OCI-LY3 (cell line): Measurements from ENCODE around the gene CMC2.

Experiments
- H2AFZ ChIP-seq: fragments of 200-600, 300-600 bp; shearing (Covaris generic); 2 replicates; pipeline ENCODE4 v1.6.0; 2014; ENCODE audit warnings: antibody characterized with exemption, low read depth, low read length
- H3K27ac ChIP-seq: fragments of 200-600, 300-600 bp; sonication (generic); 2 replicates; pipeline ENCODE4 v1.5.1; 2014; ENCODE audit warnings: mild to moderate bottlenecking, low read length, moderate library complexity, mixed read lengths
- H3K27me3 ChIP-seq: fragments of 200-600, 300-600 bp; sonication (generic); 2 replicates; pipeline ENCODE4 v1.6.1; 2014; ENCODE audit warnings: low read depth, low read length, mixed read lengths
- H3K36me3 ChIP-seq: fragments of 200-600, 300-600 bp; sonication (generic); replicated peaks from 2 replicates; pipeline ENCODE3; 2014; ENCODE audit warnings: low read depth, low read length, mixed read lengths
- H3K4me1 ChIP-seq: fragments of 300-600, 200-600 bp; sonication (generic); 2 replicates; pipeline ENCODE4 v1.6.1; 2014; ENCODE audit warnings: low read length, mixed read lengths
- H3K4me2 ChIP-seq: fragments of 200-600, 300-600 bp; sonication (generic); 2 replicates; pipeline ENCODE4 v1.6.1; 2014; ENCODE audit warnings: low read length, mixed read lengths
- H3K4me3 ChIP-seq: fragments of 300-600, 200-600 bp; sonication (generic); 2 replicates; pipeline ENCODE4 v1.5.1; 2014; ENCODE audit warnings: antibody characterized with exemption, mild to moderate bottlenecking, low read length, moderate library complexity
- H3K79me2 ChIP-seq: fragments of 300-600, 200-600 bp; shearing (Covaris generic); 2 replicates; pipeline ENCODE4 v1.6.1; 2014; ENCODE audit warnings: mild to moderate bottlenecking, low read length, mixed read lengths
- H3K9ac ChIP-seq: fragments of 300-600, 200-600 bp; shearing (Covaris generic); 2 replicates; pipeline ENCODE4 v1.6.0; 2014; ENCODE audit warnings: mild to moderate bottlenecking, low read length, moderate library complexity
- H3K9me3 ChIP-seq: fragments of 200-600, 300-600 bp; shearing (Covaris generic); 2 replicates; pipeline ENCODE4 v1.6.1; 2014; ENCODE audit warnings: low read length, mixed read lengths; ENCODE audit not compliant: insufficient read depth
- H4K20me1 ChIP-seq: fragments of 200-600, 300-600 bp; sonication (generic); 2 replicates; pipeline ENCODE4 v1.6.1; 2016; ENCODE audit warnings: low read length, mixed read lengths; ENCODE audit not compliant: insufficient read depth
- CTCF ChIP-seq: fragments of 200-600, 300-600 bp; sonication (generic); IDR thresholded peaks from 2 replicates; pipeline ENCODE4 v1.5.1; 2014; ENCODE audit warnings: antibody characterized with exemption, low read length, low read depth
- EZH2phosphoT487 ChIP-seq: fragments of 200-600 bp; shearing (Covaris generic); IDR thresholded peaks from 2 replicates; pipeline ENCODE4 v1.6.1; 2018; ENCODE audit warnings: antibody characterized with exemption, mixed run types, low read depth

The CMC2 gene

GRCh38 chr16:80984124-80984892 lies 22.4 kb downstream of the CMC2 start:
- Histone ChIP-seq H2AFZ (no peak overlapping the region), H3K9me3 (no peaks in the 10 kb centered on the region), H3K27ac (no peak overlapping the region), H4K20me1 (peaks cover 15% of the 10 kb centered on the region; the same call in 1 of the 2 replicates), H3K4me1 (no peaks in the 10 kb centered on the region), H3K9ac (no peak overlapping the region), H3K4me3 (no peak overlapping the region), H3K27me3 (no peaks in the 10 kb centered on the region), H3K79me2 (peaks cover 9% of the 10 kb centered on the region; the same call in 1 of the 2 replicates), H3K4me2 (no peak overlapping the region), H3K36me3 (no peaks in the 10 kb centered on the region)
- TF ChIP-seq EZH2phosphoT487 (no peak), CTCF (no peak)

GRCh38 chr16:80982646-80983045 lies 24.0 kb downstream of the CMC2 start:
- no peak overlapping the region for H3K9ac ChIP-seq
- peaks cover 6% of the 10 kb centered on the region; the same call in 1 of the 2 replicates for H3K79me2 ChIP-seq
- no peaks in the 10 kb centered on the region for H3K36me3 ChIP-seq
- no peak overlapping the region for H2AFZ ChIP-seq
- TF ChIP-seq CTCF (no peak), EZH2phosphoT487 (no peak)
- H3K27me3 ChIP-seq, result no peaks in the 10 kb centered on the region
- no peak overlapping the region for H3K27ac ChIP-seq
- no peaks in the 10 kb centered on the region for H3K9me3 ChIP-seq
- H3K4me1 ChIP-seq, result no peaks in the 10 kb centered on the region
- H3K4me2 ChIP-seq, result no peak overlapping the region
- H4K20me1 ChIP-seq, result 0 out of 2 replicates have a peak, but pooled peaks cover 5% of the 10 kb centered on the region
- no peak overlapping the region for H3K4me3 ChIP-seq

- Histone ChIP-seq H3K27ac (no peak overlapping the region), H3K4me3 (no peak overlapping the region), H3K79me2 (peaks cover 6% of the 10 kb centered on the region; the same call in 1 of the 2 replicates), H4K20me1 (no peaks in the 10 kb centered on the region), H2AFZ (no peak overlapping the region), H3K4me2 (no peak overlapping the region), H3K9me3 (no peaks in the 10 kb centered on the region), H3K27me3 (no peaks in the 10 kb centered on the region), H3K4me1 (no peaks in the 10 kb centered on the region), H3K9ac (no peak overlapping the region), H3K36me3 (peaks cover 7% of the 10 kb centered on the region)
- no peak for TF ChIP-seq EZH2phosphoT487
Observed at GRCh38 chr16:80981103-80981502, 25.6 kb downstream of the CMC2 start.

GRCh38 chr16:80976946-80977345 lies 29.7 kb downstream of the CMC2 start:
- Histone ChIP-seq H4K20me1 (no peaks in the 10 kb centered on the region), H3K4me1 (no peaks in the 10 kb centered on the region), H3K4me2 (no peak overlapping the region), H3K9me3 (no peaks in the 10 kb centered on the region), H3K4me3 (no peak overlapping the region), H3K9ac (no peak overlapping the region), H3K36me3 (peaks cover 18% of the 10 kb centered on the region), H3K79me2 (no peaks in the 10 kb centered on the region), H3K27me3 (no peaks in the 10 kb centered on the region), H3K27ac (no peak overlapping the region), H2AFZ (no peak overlapping the region)
- no peak for TF ChIP-seq EZH2phosphoT487
- TF ChIP-seq CTCF, result no peak
